Amniotic stem cell (primary cell): ENCODE data around the gene RPS6KA2.

Source experiments
- DNase-seq: peaks from one replicate; lab custom pipeline; 2025; lab: John Stamatoyannopoulos, UW

The RPS6KA2 gene

GRCh38 chr6:166573511-166574216 is 53.4 kb downstream of the RPS6KA2 start:
- DNase-seq: no peak

- no peak for DNase-seq
These were observed 54.4 kb downstream of the RPS6KA2 start for GRCh38 chr6:166572370-166573261.

GRCh38 chr6:166570929-166571713 is 55.9 kb downstream of the RPS6KA2 start:
- DNase-seq: no peak

GRCh38 chr6:166569206-166569605 is 57.8 kb downstream of the RPS6KA2 start:
- DNase-seq: no peak

- no peak for DNase-seq
These were observed 59.2 kb downstream of the RPS6KA2 start for GRCh38 chr6:166567813-166568212.

- DNase-seq: peak; percentile 82
These were observed 59.9 kb downstream of the RPS6KA2 start for GRCh38 chr6:166567107-166567506.

- no peak for DNase-seq
These were observed 60.7 kb downstream of the RPS6KA2 start for GRCh38 chr6:166566026-166567011.

GRCh38 chr6:166565084-166565967 is 61.7 kb downstream of the RPS6KA2 start:
- DNase-seq: no peak

- no peak for DNase-seq
These were observed 63.2 kb downstream of the RPS6KA2 start for GRCh38 chr6:166563805-166564204.

GRCh38 chr6:166563200-166563599 is 63.9 kb downstream of the RPS6KA2 start:
- DNase-seq: no peak

- no peak for DNase-seq
These were observed 64.3 kb downstream of the RPS6KA2 start for GRCh38 chr6:166562726-166563125.

- DNase-seq: no peak
These were observed 65.2 kb downstream of the RPS6KA2 start for GRCh38 chr6:166561771-166562359.

- DNase-seq: no peak
These were observed 66.8 kb downstream of the RPS6KA2 start for GRCh38 chr6:166560222-166560621.

GRCh38 chr6:166559662-166560061 is 67.4 kb downstream of the RPS6KA2 start:
- DNase-seq: no peak

GRCh38 chr6:166559211-166559610 is 67.8 kb downstream of the RPS6KA2 start:
- no peak for DNase-seq

GRCh38 chr6:166558156-166559005 is 68.7 kb downstream of the RPS6KA2 start:
- no peak for DNase-seq

GRCh38 chr6:166556863-166557322 is 70.2 kb downstream of the RPS6KA2 start:
- no peak for DNase-seq

GRCh38 chr6:166556336-166556735 is 70.7 kb downstream of the RPS6KA2 start:
- DNase-seq: no peak

- no peak for DNase-seq
These were observed 72.0 kb downstream of the RPS6KA2 start for GRCh38 chr6:166555086-166555485.
